GM12873 (cell line): ENCODE results near the gene EFHB.

ENCODE experiments used
- TF ChIP-seq, protein P1 (sequence below): IDR thresholded peaks from 2 replicates; pipeline ENCODE4 v1.5.1; 2012; ENCODE audit warnings: low read depth, mild to moderate bottlenecking, moderate library complexity, low read length, control low read depth; ENCODE audit not compliant: insufficient read depth; ENCODE audit errors: missing control alignments

EFHB gene

DNA sequence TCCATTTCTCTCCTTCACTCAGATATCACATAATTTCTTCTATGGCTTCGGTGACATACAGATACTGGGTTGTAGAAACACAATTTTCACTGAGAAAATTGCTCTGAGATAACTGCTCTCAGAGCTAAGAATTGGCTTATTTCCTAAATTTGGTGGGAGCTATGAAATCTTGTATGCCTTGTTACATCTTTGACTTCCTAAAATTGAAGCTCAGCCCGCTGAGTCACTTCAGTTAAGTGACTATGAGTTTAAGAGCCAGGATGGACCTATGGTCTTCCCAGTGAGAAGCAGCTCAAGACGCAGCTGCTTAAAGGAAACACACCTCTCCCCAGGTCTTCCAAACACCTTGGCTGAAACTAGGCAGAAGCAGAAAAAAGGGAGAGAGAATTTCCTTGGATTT is 56.4 kb downstream of the EFHB start:
- TF ChIP-seq, protein P1, sequence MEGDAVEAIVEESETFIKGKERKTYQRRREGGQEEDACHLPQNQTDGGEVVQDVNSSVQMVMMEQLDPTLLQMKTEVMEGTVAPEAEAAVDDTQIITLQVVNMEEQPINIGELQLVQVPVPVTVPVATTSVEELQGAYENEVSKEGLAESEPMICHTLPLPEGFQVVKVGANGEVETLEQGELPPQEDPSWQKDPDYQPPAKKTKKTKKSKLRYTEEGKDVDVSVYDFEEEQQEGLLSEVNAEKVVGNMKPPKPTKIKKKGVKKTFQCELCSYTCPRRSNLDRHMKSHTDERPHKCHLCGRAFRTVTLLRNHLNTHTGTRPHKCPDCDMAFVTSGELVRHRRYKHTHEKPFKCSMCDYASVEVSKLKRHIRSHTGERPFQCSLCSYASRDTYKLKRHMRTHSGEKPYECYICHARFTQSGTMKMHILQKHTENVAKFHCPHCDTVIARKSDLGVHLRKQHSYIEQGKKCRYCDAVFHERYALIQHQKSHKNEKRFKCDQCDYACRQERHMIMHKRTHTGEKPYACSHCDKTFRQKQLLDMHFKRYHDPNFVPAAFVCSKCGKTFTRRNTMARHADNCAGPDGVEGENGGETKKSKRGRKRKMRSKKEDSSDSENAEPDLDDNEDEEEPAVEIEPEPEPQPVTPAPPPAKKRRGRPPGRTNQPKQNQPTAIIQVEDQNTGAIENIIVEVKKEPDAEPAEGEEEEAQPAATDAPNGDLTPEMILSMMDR: no peak

DNA sequence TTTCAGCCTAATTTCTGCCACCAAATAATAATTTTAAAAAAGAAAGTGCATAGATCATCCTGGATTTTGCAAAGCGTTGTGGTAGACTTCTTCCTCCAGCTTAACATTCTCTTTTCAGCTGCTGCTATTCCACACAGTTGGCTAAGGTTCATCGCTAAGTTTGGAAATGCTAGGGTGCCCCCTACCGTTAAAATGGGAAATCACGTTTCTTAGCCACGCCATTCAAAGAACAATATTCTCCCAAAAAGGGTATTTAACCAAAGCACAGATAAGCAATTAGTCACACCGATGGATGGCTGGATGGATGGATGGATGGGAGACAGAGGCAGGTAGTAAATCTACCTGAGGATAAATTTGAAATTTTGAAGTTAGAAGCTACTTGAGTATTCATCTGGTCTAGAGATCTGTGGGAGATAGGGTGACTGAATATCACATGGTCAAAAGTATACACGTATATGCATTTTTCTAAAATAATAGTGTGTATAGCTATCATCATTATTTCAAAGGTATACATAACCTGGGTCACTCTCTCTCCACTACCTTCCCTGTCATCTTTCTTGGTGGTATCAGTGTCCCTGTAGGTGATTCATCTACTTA is 67.2 kb downstream of the EFHB start:
- TF ChIP-seq, protein P1: peak; percentile 76
